ENCODE results near the gene GGT5. TPM values are rescaled to one million over a fixed set of nuclear protein-coding genes. Genes with fewer than 3 reads are reported as not detected.
"Not testable (repeated sequence)": the region's sequence is repeated elsewhere in the genome, so short reads cannot be mapped to it uniquely, and the experiment has no call there.

Gene GGT5
- total RNA-seq, 1 experiment from 2014 or later: not detected

GRCh38 chr22:24259459-24259858, 14.6 kb upstream of the GGT5 start:
- H3F3A ChIP-seq (ENCODE audit: insufficient read depth, low read depth); H3K36me3 ChIP-seq (ENCODE audit: low read depth); POLR2A ChIA-PET (ENCODE audit: unreplicated experiment); CTCF ChIA-PET; H3K4me1 ChIP-seq (replicated peaks; ENCODE audit: insufficient read depth); H3K79me2 ChIP-seq (ENCODE audit: low read depth); H3K9me3 ChIP-seq (ENCODE audit: insufficient read depth, low read depth); H3K9me2 ChIP-seq (ENCODE audit: insufficient read depth); H4K20me1 ChIP-seq (ENCODE audit: insufficient read depth); H3K27ac ChIP-seq; H3K27me3 ChIP-seq (ENCODE audit: insufficient read depth, low read depth); BruUV-seq (replicated peaks); H3K4me3 ChIP-seq: not testable (repeated sequence)
- TF ChIP-seq CTCF (conservative IDR thresholded peaks at IDR 0.05): peak; percentile 71
- Histone ChIP-seq H3K4me2 (peak overlapping the region; percentile 37; the same call in 1 of the 2 replicates), H2AFZ (peak overlapping the region; percentile 63; the same call in 1 of the 2 replicates)
- intact Hi-C loops (cut with micrococcal nuclease; ENCODE audit: unreplicated experiment): loop anchor here (5.0 kb wide), 1 partner anchor 397 kb away; no protein-coding TSS in a partner anchor
- DNase-seq: peak; percentile 51 to 80

DNA sequence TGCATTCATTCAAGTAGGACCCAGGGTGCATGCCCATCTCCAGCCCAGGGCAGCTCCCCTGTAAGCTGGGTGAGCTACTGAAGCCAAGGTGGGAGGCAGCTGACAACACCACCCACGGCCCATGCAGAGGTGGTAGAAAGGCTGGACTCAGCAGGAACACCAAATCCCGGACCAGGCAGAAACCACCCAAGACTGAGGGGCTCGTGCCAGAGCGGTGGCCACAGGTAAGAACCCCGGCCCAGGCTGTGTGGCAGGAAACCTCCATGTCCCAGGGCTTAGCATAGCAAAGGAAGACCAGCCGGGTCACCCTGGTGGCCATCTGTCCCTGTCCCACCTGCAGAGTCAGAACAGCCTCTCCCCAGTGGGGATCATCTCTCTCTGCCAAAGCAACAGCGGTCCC, 11.9 kb upstream of the GGT5 start:
- BruUV-seq (replicated peaks); H3K36me3 ChIP-seq (ENCODE audit: low read depth); H3K4me3 ChIP-seq; H3F3A ChIP-seq (ENCODE audit: insufficient read depth, low read depth); H3K27ac ChIP-seq; POLR2A ChIA-PET (ENCODE audit: unreplicated experiment); H3K79me2 ChIP-seq (ENCODE audit: low read depth); CTCF ChIA-PET; DNase-seq; H3K9me2 ChIP-seq (ENCODE audit: insufficient read depth); H2AFZ ChIP-seq; H3K4me1 ChIP-seq (replicated peaks; ENCODE audit: insufficient read depth); H3K4me2 ChIP-seq; H3K27me3 ChIP-seq (ENCODE audit: insufficient read depth, low read depth); H3K9me3 ChIP-seq (ENCODE audit: insufficient read depth, low read depth); H4K20me1 ChIP-seq (ENCODE audit: insufficient read depth): not testable (repeated sequence)
- intact Hi-C loops (cut with micrococcal nuclease; ENCODE audit: unreplicated experiment): loop anchor here (5.0 kb wide), 1 partner anchor 394 kb away; no protein-coding TSS in a partner anchor

- intact Hi-C loops (cut with micrococcal nuclease; ENCODE audit: unreplicated experiment): loop anchor here (5.0 kb wide), 1 partner anchor 394 kb away; no protein-coding TSS in a partner anchor
- H3K4me2 ChIP-seq; H3F3A ChIP-seq (ENCODE audit: insufficient read depth, low read depth); H3K4me3 ChIP-seq; H3K36me3 ChIP-seq (ENCODE audit: low read depth); BruUV-seq (replicated peaks); H3K9me2 ChIP-seq (ENCODE audit: insufficient read depth); H3K4me1 ChIP-seq (replicated peaks; ENCODE audit: insufficient read depth); H3K9me3 ChIP-seq (ENCODE audit: insufficient read depth, low read depth); H2AFZ ChIP-seq; H4K20me1 ChIP-seq (ENCODE audit: insufficient read depth); H3K79me2 ChIP-seq (ENCODE audit: low read depth); DNase-seq; CTCF ChIA-PET; POLR2A ChIA-PET (ENCODE audit: unreplicated experiment); H3K27me3 ChIP-seq (ENCODE audit: insufficient read depth, low read depth); H3K27ac ChIP-seq: not testable (repeated sequence)
These were observed 11.3 kb upstream of the GGT5 start for GRCh38 chr22:24256136-24256535.

DNA sequence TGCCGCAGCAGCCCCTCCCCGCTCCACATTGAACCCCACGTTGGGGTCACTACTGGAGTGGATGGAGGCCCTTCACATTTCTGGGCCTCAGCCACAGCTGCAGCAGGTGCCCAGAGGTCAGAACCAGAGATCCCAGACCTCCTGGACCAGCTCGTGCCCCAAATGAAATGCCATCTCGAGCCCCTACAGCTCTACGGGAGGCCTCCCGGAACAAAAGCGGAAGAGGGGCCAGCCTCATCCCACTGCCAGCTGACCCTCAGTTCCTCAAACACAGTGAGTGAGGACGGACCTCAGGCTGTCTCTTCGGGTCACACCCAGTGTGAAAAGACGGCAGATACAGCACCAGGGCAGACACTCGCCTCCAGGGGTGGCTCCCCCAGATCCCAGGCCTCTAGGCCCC, 8.2 kb upstream of the GGT5 start:
- DNase-seq; H3K9me3 ChIP-seq (ENCODE audit: insufficient read depth, low read depth); BruUV-seq (replicated peaks); H3K36me3 ChIP-seq (ENCODE audit: low read depth); intact Hi-C loops (cut with micrococcal nuclease; ENCODE audit: unreplicated experiment); POLR2A ChIA-PET (ENCODE audit: unreplicated experiment); H3K4me1 ChIP-seq (replicated peaks; ENCODE audit: insufficient read depth); H4K20me1 ChIP-seq (ENCODE audit: insufficient read depth); H3K79me2 ChIP-seq (ENCODE audit: low read depth); H3K27ac ChIP-seq; H2AFZ ChIP-seq; H3K4me2 ChIP-seq; H3K9me2 ChIP-seq (ENCODE audit: insufficient read depth); H3F3A ChIP-seq (ENCODE audit: insufficient read depth, low read depth); H3K4me3 ChIP-seq; H3K27me3 ChIP-seq (ENCODE audit: insufficient read depth, low read depth); CTCF ChIA-PET: not testable (repeated sequence)

DNA sequence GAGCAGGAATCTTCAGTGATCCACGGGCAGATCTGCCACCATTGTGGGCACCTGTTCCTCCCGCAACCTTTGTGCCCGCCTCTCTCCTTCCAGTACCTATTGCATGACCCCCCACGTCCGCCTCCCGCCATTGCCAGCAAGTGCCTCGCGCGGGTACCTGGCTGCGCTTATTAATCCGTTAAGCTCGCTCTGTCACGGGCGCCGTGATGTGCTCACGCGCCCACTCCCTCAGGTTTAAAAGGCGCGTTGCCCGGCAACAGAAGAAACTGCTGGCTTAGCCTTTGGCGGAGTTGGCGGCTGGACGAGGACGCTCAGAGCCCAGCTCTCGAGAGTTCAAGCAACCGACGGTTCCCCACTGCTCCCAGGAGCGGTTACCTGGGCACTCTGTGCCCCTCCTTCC, 6.4 kb upstream of the GGT5 start:
- H3K9me3 ChIP-seq (ENCODE audit: insufficient read depth, low read depth); intact Hi-C loops (cut with micrococcal nuclease; ENCODE audit: unreplicated experiment); H3K4me1 ChIP-seq (replicated peaks; ENCODE audit: insufficient read depth); H3K27ac ChIP-seq; BruUV-seq (replicated peaks); H3K4me2 ChIP-seq; H3K27me3 ChIP-seq (ENCODE audit: insufficient read depth, low read depth); H2AFZ ChIP-seq; POLR2A ChIA-PET (ENCODE audit: unreplicated experiment); H3K4me3 ChIP-seq; H3K36me3 ChIP-seq (ENCODE audit: low read depth); CTCF ChIA-PET; H3K9me2 ChIP-seq (ENCODE audit: insufficient read depth); DNase-seq; H3F3A ChIP-seq (ENCODE audit: insufficient read depth, low read depth); H3K79me2 ChIP-seq (ENCODE audit: low read depth); H4K20me1 ChIP-seq (ENCODE audit: insufficient read depth): not testable (repeated sequence)

DNA sequence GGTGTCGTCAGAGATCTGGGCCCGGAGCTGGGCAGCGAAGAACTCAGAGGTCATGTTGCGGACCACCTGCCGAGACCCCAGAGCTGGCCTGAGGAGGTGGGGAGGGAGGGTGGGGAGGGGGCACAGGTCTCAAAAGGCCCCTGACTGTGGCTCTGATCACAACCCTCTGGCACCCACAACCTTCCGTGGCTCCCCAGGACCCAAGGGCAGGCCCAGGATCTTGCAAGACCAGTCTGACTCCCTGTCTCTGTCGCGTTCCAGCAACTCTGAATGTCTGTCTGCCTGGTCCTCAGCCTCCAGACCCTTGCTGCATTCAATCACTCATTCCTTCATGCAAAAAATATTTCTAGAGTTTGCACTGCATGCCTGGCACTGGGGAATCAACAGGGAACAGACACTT, 4.5 kb upstream of the GGT5 start:
- H4K20me1 ChIP-seq (ENCODE audit: insufficient read depth); H3K4me3 ChIP-seq; H3K9me3 ChIP-seq (ENCODE audit: insufficient read depth, low read depth); H2AFZ ChIP-seq; H3K79me2 ChIP-seq (ENCODE audit: low read depth); H3K9me2 ChIP-seq (ENCODE audit: insufficient read depth); BruUV-seq (replicated peaks); H3K27ac ChIP-seq; H3F3A ChIP-seq (ENCODE audit: insufficient read depth, low read depth); CTCF ChIA-PET; H3K36me3 ChIP-seq (ENCODE audit: low read depth); H3K27me3 ChIP-seq (ENCODE audit: insufficient read depth, low read depth); POLR2A ChIA-PET (ENCODE audit: unreplicated experiment); H3K4me1 ChIP-seq (replicated peaks; ENCODE audit: insufficient read depth); H3K4me2 ChIP-seq: not testable (repeated sequence)
- intact Hi-C loops (cut with micrococcal nuclease; ENCODE audit: unreplicated experiment): loop anchor here (5.0 kb wide), 1 partner anchor 42 kb away; no protein-coding TSS in a partner anchor
- DNase-seq: peak in 1 of 2 experiments; percentile 25

DNA sequence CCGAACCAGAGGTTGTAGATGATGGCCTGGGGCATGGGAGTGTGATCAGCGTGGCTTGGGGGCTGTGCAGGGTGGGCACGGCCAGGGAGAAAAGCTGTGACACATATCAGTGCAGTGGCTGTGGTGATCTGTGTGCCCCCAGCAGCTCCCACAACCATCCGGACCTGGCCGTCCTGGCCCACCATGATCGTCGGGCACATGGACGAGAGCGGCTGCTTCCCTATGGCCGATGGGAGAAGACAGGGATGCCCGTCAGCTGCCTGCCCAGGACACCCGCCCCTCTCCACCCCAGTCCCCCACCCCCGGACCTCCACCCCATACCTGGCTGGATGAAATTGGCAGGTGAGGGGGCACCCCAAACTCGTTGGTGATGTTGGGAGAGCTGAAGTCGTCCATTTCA, 3.7 kb upstream of the GGT5 start:
- BruUV-seq (replicated peaks); H3K27ac ChIP-seq; H3K79me2 ChIP-seq (ENCODE audit: low read depth); H2AFZ ChIP-seq; H3K9me2 ChIP-seq (ENCODE audit: insufficient read depth); H3K4me2 ChIP-seq; H3K4me1 ChIP-seq (replicated peaks; ENCODE audit: insufficient read depth); POLR2A ChIA-PET (ENCODE audit: unreplicated experiment); H3K27me3 ChIP-seq (ENCODE audit: insufficient read depth, low read depth); H3K36me3 ChIP-seq (ENCODE audit: low read depth); H3K9me3 ChIP-seq (ENCODE audit: insufficient read depth, low read depth); DNase-seq; H3F3A ChIP-seq (ENCODE audit: insufficient read depth, low read depth); H4K20me1 ChIP-seq (ENCODE audit: insufficient read depth); H3K4me3 ChIP-seq; CTCF ChIA-PET: not testable (repeated sequence)
- intact Hi-C loops (cut with micrococcal nuclease; ENCODE audit: unreplicated experiment): loop anchor here (5.0 kb wide), 1 partner anchor 41 kb away; no protein-coding TSS in a partner anchor

Data from PC-9 (cell line).